Endothelial cell of umbilical vein (primary cell): ENCODE results near the gene LAMC2. TPM values are rescaled to one million over a fixed set of nuclear protein-coding genes. Genes with fewer than 3 reads are reported as not detected.

ENCODE experiments used
- BruUV-seq: library from RNA; stranded (reverse); fragments of 400-500 nt; replicated peaks from 2 replicates; lab custom pipeline; 2021; lab: Mats Ljungman, UMichigan
- CTCF ChIA-PET: fragments of 300-600, 350-600 bp; sonication (Branson Sonifier 250); formaldehyde crosslinking; loops from one replicate; lab custom pipeline; 2021; ENCODE audit warnings: antibody characterized with exemption, inconsistent platforms; lab: Charles Lee
- POLR2A ChIA-PET: fragments of 300-600, 350-600 bp; sonication (Branson Sonifier 250); formaldehyde crosslinking; loops from one replicate; lab custom pipeline; 2021; ENCODE audit warnings: antibody characterized with exemption, inconsistent platforms; lab: Charles Lee
- DNase-seq: peaks from one replicate; pipeline ENCODE4 v3.0.0-alpha.2; 2011; ENCODE audit warnings: low read depth, low spot score
- FAIRE-seq: peaks from 2 replicates; lab custom pipeline; 2011; peaks lifted over from hg19 to GRCh38; lab: Jason Lieb, UNC
- H2AFZ ChIP-seq: 2 replicates; pipeline ENCODE4 v1.6.0; 2012; ENCODE audit warnings: low read depth, low read length, control low read depth, inconsistent platforms
- H3K27ac ChIP-seq: 2 replicates; pipeline ENCODE4 v1.5.1; 2011; ENCODE audit warnings: low read depth, mild to moderate bottlenecking, control low read depth, low read length, moderate library complexity; ENCODE audit not compliant: insufficient read depth
- H3K27me3 ChIP-seq, 2 experiments: 2 replicates each; pipeline versions ENCODE4 v1.6.0 to v1.6.1; 2011; ENCODE audit warnings: low read length in 2 of 2, mixed read lengths in 1 of 2; ENCODE audit not compliant: control insufficient read depth in 2 of 2, insufficient read depth in 2 of 2
- H3K36me3 ChIP-seq, 2 experiments: 2 replicates in 1 of 2; 3 replicates in 1 of 2; pipeline ENCODE4 v1.5.1; 2011; ENCODE audit warnings: low read length in 2 of 2, mild to moderate bottlenecking in 1 of 2, moderate library complexity in 1 of 2; ENCODE audit not compliant: control insufficient read depth in 2 of 2, insufficient read depth in 2 of 2; ENCODE audit errors: extremely low read depth in 1 of 2
- H3K4me1 ChIP-seq: 3 replicates; pipeline ENCODE4 v1.5.1; 2011; ENCODE audit warnings: mild to moderate bottlenecking, low read length; ENCODE audit not compliant: control insufficient read depth, insufficient read depth; ENCODE audit errors: extremely low read depth
- H3K4me2 ChIP-seq: 2 replicates; pipeline ENCODE4 v1.6.1; 2011; ENCODE audit warnings: low read length, control low read depth, mixed read lengths; ENCODE audit not compliant: insufficient read depth
- H3K4me3 ChIP-seq, 3 experiments: fragments of 200-600 bp in 1 of 3; sonication (generic), shearing (Covaris generic) in 1 of 3; replicated peaks in 1 of 3; 2 replicates each; pipeline ENCODE4 v1.5.1; 2011 to 2016; ENCODE audit warnings: control low read depth in 3 of 3, low read length in 3 of 3, mild to moderate bottlenecking in 2 of 3, inconsistent platforms in 1 of 3, low read depth in 1 of 3, moderate library complexity in 1 of 3; ENCODE audit not compliant: insufficient read depth in 1 of 3
- H3K79me2 ChIP-seq: 2 replicates; pipeline ENCODE4 v1.6.0; 2012; ENCODE audit warnings: low read length, inconsistent platforms; ENCODE audit not compliant: control insufficient read depth, insufficient read depth
- H3K9ac ChIP-seq: replicated peaks from 2 replicates; pipeline ENCODE3; 2011; ENCODE audit warnings: low read length, control low read depth; ENCODE audit not compliant: insufficient read depth; ENCODE audit errors: extremely low read depth
- H3K9me1 ChIP-seq: replicated peaks from 3 replicates; pipeline ENCODE4 v1.6.0; 2011; ENCODE audit warnings: mild to moderate bottlenecking, low read length; ENCODE audit not compliant: control insufficient read depth, insufficient read depth; ENCODE audit errors: extremely low read depth
- H3K9me3 ChIP-seq: replicated peaks from 2 replicates; pipeline ENCODE4 v1.5.1; 2012; ENCODE audit warnings: low read length, inconsistent platforms; ENCODE audit not compliant: control insufficient read depth, insufficient read depth
- H4K20me1 ChIP-seq: replicated peaks from 2 replicates; pipeline ENCODE3; 2011; ENCODE audit warnings: mild to moderate bottlenecking, low read length; ENCODE audit not compliant: control insufficient read depth, insufficient read depth; ENCODE audit errors: extremely low read depth
- EZH2 ChIP-seq: IDR thresholded peaks from 2 replicates; pipeline ENCODE4 v1.6.1; 2012; ENCODE audit warnings: borderline replicate concordance, low read depth, mild to moderate bottlenecking, moderate library complexity, low read length, inconsistent platforms; ENCODE audit not compliant: severe bottlenecking
- FOS ChIP-seq: IDR thresholded peaks from 2 replicates; pipeline ENCODE4 v1.6.1; 2011; ENCODE audit warnings: mild to moderate bottlenecking, low read length, moderate library complexity, borderline replicate concordance; ENCODE audit not compliant: insufficient read depth
- GATA2 ChIP-seq: IDR thresholded peaks from 2 replicates; pipeline ENCODE4 v1.7.0; 2011; ENCODE audit warnings: low read depth, mild to moderate bottlenecking, moderate library complexity, mixed read lengths, low read length; ENCODE audit not compliant: insufficient read length, insufficient read depth
- JUN ChIP-seq: IDR thresholded peaks from 2 replicates; pipeline ENCODE4 v1.6.1; 2011; ENCODE audit warnings: borderline replicate concordance, low read depth; ENCODE audit not compliant: insufficient read length, insufficient read depth
- MYC ChIP-seq: IDR thresholded peaks from one replicate; pipeline ENCODE4 v1.6.1; 2011; ENCODE audit warnings: mild to moderate bottlenecking, low read depth, low read length
- POLR2A ChIP-seq: IDR thresholded peaks from 2 replicates; pipeline ENCODE4 v1.6.1; 2012; ENCODE audit warnings: low read depth, mild to moderate bottlenecking, control low read depth, low read length
- POLR2AphosphoS5 ChIP-seq: IDR thresholded peaks from 2 replicates; pipeline ENCODE4 v1.6.1; 2012; ENCODE audit warnings: low read depth, mild to moderate bottlenecking, control low read depth, low read length, moderate library complexity; ENCODE audit not compliant: insufficient read depth
- dilution Hi-C: fragments of 300-500 bp; cut with MboI; formaldehyde crosslinking; loops from one replicate; pipeline ENCODE4 v1.15.0; 2019; ENCODE audit warnings: low sequenced_read_pairs; ENCODE audit not compliant: extremely low pct_ligation_motif_present
- intact Hi-C: fragments of 100-400 bp; cut with micrococcal nuclease; formaldehyde crosslinking; loops from one replicate; pipeline ENCODE4 v1.10.0; 2022
- polyA plus RNA-seq, 4 experiments: library from polyadenylated mRNA; depleted of rRNA in 3 of 4; stranded (reverse) in 3 of 4; unstranded in 1 of 4; fragments of >200 nt; gene quantifications; 2 replicates each; pipeline versions ENCODE4 v1.2.1 to v1.2.3, GENCODE V29; 2011 to 2012; ENCODE audit warnings: missing spikeins in 1 of 4
- total RNA-seq: library from RNA; stranded (reverse); gene quantifications from 2 replicates; pipeline ENCODE4 v1.2.3, GENCODE V29; 2021
- TF ChIP-seq, protein P1 (sequence below): IDR thresholded peaks from 2 replicates; pipeline ENCODE4 v1.6.1; 2011; ENCODE audit not compliant: insufficient read depth, insufficient read length
- TF ChIP-seq, protein P2 (sequence below), 2 donors: IDR thresholded peaks; 1 replicate in 1 of 2; 2 replicates in 1 of 2; pipeline ENCODE4 v1.5.1; 2011; ENCODE audit warnings: low read length in 2 of 2, mild to moderate bottlenecking in 2 of 2, moderate library complexity in 2 of 2, control low read depth in 1 of 2, inconsistent platforms in 1 of 2, low read depth in 1 of 2; ENCODE audit not compliant: insufficient read depth in 1 of 2; ENCODE audit errors: extremely low read depth in 1 of 2

Gene LAMC2
- total and polyA plus RNA-seq, 2 donors (not counting 3 experiments of a cell fraction or from before 2014, with no cell fraction given): 0.23 to 0.82 TPM

DNA sequence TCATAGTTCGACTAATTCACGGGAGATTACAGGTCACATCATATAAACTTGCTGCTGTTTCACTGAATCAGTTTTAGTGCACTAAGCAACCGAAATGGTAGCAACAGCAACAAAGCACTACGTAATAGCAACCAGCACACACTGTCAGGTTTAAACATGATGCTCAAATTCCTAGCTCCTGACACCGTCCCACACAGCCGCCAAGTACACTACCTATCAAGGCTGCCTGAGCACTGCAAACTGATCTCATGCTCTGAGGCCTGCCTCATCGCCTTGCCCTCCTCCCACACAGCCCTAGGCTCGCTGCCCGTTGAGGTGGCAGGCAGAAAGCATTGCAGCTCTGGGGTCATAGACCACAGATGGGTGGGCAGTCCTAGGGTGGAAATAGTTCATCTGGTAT is 12.4 kb downstream of the LAMC2 start:
- ChIA-PET POLR2A (no interaction called here), CTCF (no interaction called here)
- Histone ChIP-seq H3K79me2 (no peaks in the 10 kb centered on the region), H3K27me3 (no peaks in the 10 kb centered on the region), H4K20me1 (no peaks in the 10 kb centered on the region), H3K9me1 (no peaks in the 10 kb centered on the region), H3K4me2 (no peak overlapping the region), H3K9ac (no peak overlapping the region), H3K27ac (no peak overlapping the region), H3K4me1 (peaks cover 12% of the 10 kb centered on the region), H3K4me3 (no peak overlapping the region), H3K9me3 (no peaks in the 10 kb centered on the region), H2AFZ (no peak overlapping the region), H3K36me3 (no peaks in the 10 kb centered on the region)
- no TSS peak for BruUV-seq
- intact Hi-C loops: no loop called here
- FAIRE-seq: no peak
- TF ChIP-seq EZH2 (no peak), POLR2A (no peak), POLR2AphosphoS5 (no peak), FOS (no peak), MYC (no peak), JUN (no peak), GATA2 (no peak)
- TF ChIP-seq, protein P1, sequence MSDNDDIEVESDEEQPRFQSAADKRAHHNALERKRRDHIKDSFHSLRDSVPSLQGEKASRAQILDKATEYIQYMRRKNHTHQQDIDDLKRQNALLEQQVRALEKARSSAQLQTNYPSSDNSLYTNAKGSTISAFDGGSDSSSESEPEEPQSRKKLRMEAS: no peak
- TF ChIP-seq, protein P2, sequence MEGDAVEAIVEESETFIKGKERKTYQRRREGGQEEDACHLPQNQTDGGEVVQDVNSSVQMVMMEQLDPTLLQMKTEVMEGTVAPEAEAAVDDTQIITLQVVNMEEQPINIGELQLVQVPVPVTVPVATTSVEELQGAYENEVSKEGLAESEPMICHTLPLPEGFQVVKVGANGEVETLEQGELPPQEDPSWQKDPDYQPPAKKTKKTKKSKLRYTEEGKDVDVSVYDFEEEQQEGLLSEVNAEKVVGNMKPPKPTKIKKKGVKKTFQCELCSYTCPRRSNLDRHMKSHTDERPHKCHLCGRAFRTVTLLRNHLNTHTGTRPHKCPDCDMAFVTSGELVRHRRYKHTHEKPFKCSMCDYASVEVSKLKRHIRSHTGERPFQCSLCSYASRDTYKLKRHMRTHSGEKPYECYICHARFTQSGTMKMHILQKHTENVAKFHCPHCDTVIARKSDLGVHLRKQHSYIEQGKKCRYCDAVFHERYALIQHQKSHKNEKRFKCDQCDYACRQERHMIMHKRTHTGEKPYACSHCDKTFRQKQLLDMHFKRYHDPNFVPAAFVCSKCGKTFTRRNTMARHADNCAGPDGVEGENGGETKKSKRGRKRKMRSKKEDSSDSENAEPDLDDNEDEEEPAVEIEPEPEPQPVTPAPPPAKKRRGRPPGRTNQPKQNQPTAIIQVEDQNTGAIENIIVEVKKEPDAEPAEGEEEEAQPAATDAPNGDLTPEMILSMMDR (IDR thresholded peaks at IDR 0.05; ENCODE audit: extremely low read depth in 1 of 2, insufficient read depth in 1 of 2, low read depth in 1 of 2, low read length in 2 of 2): no peak
- dilution Hi-C loops: no loop called here
- no peak for DNase-seq
